H1 (cell line): Measurements from ENCODE around the gene C2orf81. TPM values are rescaled to one million over a fixed set of nuclear protein-coding genes. Genes with fewer than 3 reads are reported as not detected.

Experiments used
- BCL11A ChIP-seq, 2 experiments: IDR thresholded peaks; one replicate each; pipeline ENCODE4 v1.6.1; 2011; ENCODE audit warnings: low read depth in 2 of 2, low read length in 2 of 2, mild to moderate bottlenecking in 2 of 2
- GTF2F1 ChIP-seq: IDR thresholded peaks from 2 replicates; pipeline ENCODE4 v1.6.1; 2012; ENCODE audit warnings: low read depth, low read length, improper control_type of control experiment, borderline replicate concordance
- PHF8 ChIP-seq: fragments of 200-600 bp; sonication (generic); conservative IDR thresholded peaks from 2 replicates; pipeline ENCODE4 v1.7.1; 2012; ENCODE audit warnings: low read depth, mild to moderate bottlenecking, inconsistent platforms, low read length, moderate library complexity
- RBBP5 ChIP-seq: IDR thresholded peaks from 2 replicates; pipeline ENCODE4 v1.7.1; 2012; ENCODE audit warnings: low read depth, mild to moderate bottlenecking, inconsistent platforms, low read length, moderate library complexity, borderline replicate concordance
- SAP30 ChIP-seq: fragments of 300-600 bp; sonication (generic); IDR thresholded peaks from 2 replicates; pipeline ENCODE4 v1.7.1; 2012; ENCODE audit warnings: low read length, moderate library complexity, mild to moderate bottlenecking, inconsistent platforms; ENCODE audit not compliant: insufficient read depth, insufficient replicate concordance
- SP1 ChIP-seq: IDR thresholded peaks from 2 replicates; pipeline ENCODE4 v1.6.1; 2011; ENCODE audit warnings: low read depth, low read length
- SP2 ChIP-seq: IDR thresholded peaks from 2 replicates; pipeline ENCODE4 v1.6.1; 2012; ENCODE audit warnings: mild to moderate bottlenecking, low read length, inconsistent platforms
- polyA plus RNA-seq, 7 experiments: library from polyadenylated mRNA; depleted of rRNA in 3 of 7; stranded (reverse) in 5 of 7; unstranded in 2 of 7; fragments of >200 nt in 5 of 7; fragments of 200-250 nt in 2 of 7; gene quantifications; 1 replicate in 5 of 7; 2 replicates in 1 of 7; 4 replicates in 1 of 7; pipeline versions ENCODE4 v1.2.1 to v1.2.3, GENCODE V29; 2011 to 2013; ENCODE audit warnings: missing spikeins in 2 of 7, mixed read lengths in 2 of 7
- total RNA-seq: library from RNA; stranded (reverse); fragmentation: NEBNext Ultra II Directional; extraction: Animal tissue kit (Norgen Biotek cat#: 25700); gene quantifications from 2 replicates; pipeline ENCODE4 v1.2.1, GENCODE V29; 2021

C2orf81 gene
- total and polyA plus RNA-seq, 2 of the 8 experiments (the other 6 are each of a cell fraction or from before 2014, with no cell fraction given): 1.6 to 3.3 TPM

- no peak for TF ChIP-seq SAP30
- TF ChIP-seq RBBP5: no peak
- TF ChIP-seq SP2: no peak
- no peak for TF ChIP-seq GTF2F1
- TF ChIP-seq SP1: no peak
- no peak for TF ChIP-seq PHF8
- no peak for TF ChIP-seq BCL11A (IDR thresholded peaks at IDR 0.05; ENCODE audit: low read depth in 2 of 2, low read length in 2 of 2)
Measured at GRCh38 chr2:74366036-74366435, 55.4 kb downstream of the C2orf81 start (continued).
